HG03025 (cell line): Measurements from ENCODE around the gene STK32B.

Experiments used
- ATAC-seq: cut with Tn5 transposase; IDR thresholded peaks from one replicate; pipeline ENCODE4 v1.9.1; 2021; ENCODE audit warnings: mild to moderate bottlenecking, moderate library complexity; ENCODE audit not compliant: unreplicated experiment, low FRiP score

The STK32B gene

GRCh38 chr4:5547651-5548249 lies 496.5 kb downstream of the STK32B start:
- no peak for ATAC-seq
